Measurements from ENCODE around the gene SMIM3.
"Not testable (repeated sequence)": the region's sequence is repeated elsewhere in the genome, so short reads cannot be mapped to it uniquely, and the experiment has no call there.

The SMIM3 gene, protein sequence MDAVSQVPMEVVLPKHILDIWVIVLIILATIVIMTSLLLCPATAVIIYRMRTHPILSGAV

DNA sequence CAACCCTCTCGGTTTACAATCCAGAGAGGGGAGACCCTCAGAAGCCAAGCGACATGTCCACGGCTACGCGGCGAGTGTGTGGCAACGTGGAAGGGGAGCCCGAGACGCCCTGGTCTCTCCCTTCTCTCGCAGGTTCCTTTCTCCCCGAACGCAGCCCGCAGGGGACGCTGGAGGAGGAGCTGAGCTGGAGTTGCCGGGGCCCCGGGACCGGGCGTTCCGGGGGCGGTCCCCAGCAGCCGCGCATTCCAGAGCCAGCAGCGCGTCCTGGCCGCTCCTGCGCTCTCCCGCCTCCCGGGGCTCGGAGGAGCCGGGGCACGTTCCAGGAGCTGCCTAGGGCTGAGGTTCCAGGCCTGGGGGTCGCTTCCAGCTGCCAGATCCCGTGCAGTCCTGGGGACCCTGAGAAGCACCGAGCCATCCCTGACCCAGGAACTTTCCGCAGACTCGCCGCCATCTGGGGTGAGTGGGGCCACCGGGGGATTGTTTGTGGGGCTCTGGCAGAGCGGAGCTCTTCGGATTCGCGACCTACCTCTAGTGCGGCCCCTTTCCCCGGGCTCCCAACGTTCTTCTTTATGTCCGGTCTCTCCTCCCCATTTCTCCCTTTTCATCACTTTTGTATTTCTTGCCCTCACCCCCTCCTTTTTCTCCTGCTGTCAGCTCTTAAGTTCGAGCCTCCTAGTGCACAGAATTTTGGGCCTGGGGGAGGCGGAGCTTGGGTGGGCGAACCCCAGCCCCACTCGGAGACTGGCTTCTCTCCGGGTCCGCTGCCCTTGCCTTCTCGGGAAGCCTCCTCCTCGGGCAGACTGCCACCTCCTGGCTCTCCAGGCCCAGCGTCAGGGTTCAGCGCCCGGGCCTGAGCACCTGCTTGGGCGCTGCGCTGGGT, at the start of gene SMIM3:
Gene SMIM3 (plus strand): TSS at position 241 of the 880 bp plus-strand sequence. CDS start 16,684 bp downstream, outside the sequence.
- peak; percentile 58 for DNase-seq

DNA sequence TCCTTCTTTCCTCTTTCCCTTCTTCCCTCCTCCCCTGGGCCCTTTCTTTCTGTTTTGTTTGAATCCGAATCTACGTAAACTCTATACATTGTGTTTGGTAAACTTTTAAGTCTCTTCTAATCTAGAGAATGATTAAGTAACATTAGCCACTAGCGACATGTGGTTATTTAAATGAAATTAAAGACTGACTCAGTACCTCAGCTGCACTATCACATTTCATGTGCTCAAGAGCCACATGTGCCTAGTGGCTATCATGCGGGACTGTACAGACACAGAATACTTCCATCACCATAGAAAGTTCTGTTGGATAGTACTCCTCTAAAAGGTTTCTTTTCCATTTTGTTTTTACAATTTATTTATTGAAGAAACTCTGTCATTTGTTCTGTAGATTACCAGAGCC, 48.7 kb upstream of the SMIM3 start:
- no peak for DNase-seq

DNA sequence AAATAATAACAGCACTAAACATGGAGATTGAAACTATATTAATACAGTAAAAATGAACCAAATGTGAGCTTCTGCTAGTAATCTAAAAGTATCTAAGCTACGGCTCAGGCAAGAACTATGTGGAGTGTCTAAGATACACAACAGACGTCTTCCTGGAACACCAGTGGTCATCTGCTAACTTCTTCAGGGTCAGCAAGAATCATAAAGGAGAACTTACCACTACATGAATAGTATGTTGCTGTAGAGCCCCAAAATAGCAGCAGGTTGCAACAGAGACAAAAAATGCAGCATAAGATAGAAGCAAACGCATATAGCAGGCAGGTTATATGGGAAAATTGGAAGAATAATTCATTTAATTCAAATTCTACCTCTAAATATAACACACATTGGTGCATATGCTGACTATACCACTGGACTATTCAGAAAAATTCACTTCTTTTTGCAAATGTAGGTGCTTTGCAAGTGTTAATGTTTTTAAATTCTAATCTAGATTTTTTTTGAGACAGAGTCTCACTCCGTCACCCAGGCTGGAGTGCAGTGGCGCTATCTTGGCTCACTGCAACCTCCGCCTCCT, 46.8 kb upstream of the SMIM3 start:
- DNase-seq: no peak

DNA sequence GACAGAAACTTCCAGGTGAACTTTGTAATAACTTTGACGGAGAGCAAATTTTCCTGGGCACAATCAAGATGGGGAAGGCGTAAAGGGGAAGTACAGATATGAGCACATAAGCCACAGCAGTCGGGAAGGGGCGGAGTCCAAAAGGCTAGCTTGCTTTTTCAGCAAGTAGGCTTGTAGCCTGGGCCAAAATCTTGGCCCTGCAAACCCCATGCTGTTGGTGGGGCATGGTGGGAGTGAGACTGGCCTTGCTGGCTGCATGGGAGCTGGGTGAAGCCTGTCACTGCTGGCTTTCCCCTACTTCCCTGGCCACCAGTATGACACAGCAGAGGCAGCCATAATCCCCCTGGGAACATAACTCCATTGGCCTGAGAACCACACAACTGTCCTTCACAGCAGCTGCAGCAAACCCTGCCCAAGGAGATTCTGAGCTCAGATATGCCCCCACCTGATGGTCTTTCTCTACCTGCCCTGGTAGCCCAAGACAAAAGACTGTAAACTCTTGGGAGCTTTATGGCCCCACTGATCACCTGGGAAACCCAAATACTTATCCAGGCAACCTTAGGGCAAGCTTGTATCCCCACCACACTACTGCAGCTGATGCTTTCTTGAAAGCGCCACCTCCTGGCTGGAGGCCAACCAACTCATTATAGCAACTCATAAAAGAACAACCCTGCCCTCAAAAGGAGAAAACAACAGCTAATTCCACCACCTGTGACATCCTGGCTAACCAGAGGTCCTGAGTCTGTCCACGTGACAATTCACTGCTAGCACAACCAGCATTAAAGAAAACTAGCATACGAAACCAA, 43.8 kb upstream of the SMIM3 start:
- peak; percentile 26 for DNase-seq

DNA sequence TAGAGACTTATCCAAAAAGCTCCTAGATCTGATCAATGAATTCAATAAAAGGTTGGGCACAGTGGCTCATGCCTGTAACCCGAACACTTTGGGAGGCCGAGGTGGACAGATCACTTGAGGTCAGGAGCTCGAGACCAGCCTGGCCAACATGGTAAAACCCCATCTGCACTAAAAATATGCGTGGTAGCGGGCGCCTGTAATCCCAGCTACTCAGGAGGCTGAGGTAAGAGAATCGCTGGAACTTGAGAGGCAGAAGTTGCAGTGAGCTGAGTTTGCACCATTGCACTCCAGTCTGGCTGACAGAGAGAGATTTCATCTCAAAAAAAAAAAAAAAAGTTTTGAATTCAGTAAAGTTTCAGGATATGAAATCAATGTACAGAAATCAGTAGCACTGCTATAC, 39.7 kb upstream of the SMIM3 start:
- no peak for DNase-seq

DNA sequence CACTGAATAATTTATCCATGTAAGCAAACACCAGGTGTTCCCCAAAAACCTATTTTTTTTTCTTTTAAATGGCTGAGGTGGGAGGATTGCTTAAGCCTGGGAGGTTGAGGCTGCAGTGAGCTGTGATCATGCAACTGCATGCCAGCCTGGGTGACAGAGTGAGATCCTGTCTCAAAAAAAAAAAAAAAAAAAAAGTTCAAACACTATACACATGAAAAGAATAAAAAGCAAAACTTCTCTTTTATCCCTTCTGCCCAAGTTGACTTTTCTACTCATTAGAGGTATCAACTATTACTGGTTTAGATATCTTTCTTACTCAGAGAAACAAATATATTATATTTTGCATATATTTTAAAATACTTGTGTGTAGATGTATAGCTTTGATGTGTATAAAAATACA, 37.6 kb upstream of the SMIM3 start:
- no peak for DNase-seq

DNA sequence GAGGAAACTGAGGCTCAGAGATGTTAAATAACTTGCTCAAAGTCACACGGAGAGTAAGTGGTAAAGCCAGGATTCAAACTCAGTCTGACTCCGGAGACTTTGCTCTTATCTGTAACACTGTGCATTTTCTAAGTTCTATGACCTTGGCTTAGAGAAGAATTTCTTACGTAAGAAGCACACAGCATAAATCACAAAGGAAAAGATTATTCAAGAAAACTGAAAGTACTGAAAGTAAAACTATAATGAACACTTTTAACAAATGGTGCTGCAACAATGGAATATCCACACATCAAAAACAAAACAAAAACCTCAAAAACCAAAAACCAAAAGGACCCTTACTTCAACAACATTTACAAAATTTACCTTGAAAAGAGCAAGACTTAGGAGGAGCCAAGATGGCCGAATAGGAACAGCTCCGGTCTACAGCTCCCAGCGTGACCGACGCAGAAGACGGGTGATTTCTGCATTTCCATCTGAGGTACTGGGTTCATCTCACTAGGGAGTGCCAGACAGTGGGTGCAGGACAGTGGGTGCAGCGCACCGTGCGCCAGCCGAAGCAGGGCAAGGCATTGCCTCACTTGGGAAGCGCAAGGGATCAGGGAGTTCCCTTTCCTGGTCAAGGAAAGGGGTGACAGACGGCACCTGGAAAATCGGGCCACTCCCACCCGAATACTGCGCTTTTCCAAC, 36.0 kb upstream of the SMIM3 start:
- DNase-seq: not testable (repeated sequence)

DNA sequence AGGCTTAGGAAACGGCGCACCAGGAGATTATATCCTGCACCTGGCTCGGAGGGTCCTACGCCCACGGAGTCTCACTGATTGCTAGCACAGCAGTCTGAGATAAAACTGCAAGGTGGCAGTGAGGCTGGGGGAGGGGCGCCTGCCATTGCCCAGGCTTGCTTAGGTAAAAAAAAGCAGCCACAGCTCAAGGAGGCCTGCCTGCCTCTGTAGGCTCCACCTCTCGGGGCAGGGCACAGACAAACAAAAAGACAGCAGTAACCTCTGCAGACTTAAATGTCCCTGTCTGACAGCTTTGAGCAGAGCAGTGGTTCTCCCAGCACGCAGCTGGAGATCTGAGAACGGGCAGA, 35.4 kb upstream of the SMIM3 start:
- not testable (repeated sequence) for DNase-seq

DNA sequence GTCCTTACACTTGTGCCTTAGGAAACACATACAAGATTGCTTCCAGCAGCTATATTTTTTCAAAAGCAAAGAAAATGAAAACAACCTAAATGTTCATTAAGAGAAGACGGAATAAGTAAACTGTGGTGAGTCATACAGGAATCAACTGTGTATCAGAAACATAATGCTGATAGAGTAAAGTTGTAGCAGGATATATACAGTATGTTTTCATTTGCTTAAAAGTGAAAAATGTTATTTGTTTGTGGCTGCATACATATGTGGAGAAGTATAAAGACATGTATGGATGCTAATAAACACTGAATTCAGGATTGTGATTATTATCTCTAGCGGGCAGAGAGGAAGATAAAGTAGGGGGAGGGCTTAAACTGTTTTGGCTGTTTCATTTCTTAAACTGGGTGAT, 28.1 kb upstream of the SMIM3 start:
- no peak for DNase-seq

DNA sequence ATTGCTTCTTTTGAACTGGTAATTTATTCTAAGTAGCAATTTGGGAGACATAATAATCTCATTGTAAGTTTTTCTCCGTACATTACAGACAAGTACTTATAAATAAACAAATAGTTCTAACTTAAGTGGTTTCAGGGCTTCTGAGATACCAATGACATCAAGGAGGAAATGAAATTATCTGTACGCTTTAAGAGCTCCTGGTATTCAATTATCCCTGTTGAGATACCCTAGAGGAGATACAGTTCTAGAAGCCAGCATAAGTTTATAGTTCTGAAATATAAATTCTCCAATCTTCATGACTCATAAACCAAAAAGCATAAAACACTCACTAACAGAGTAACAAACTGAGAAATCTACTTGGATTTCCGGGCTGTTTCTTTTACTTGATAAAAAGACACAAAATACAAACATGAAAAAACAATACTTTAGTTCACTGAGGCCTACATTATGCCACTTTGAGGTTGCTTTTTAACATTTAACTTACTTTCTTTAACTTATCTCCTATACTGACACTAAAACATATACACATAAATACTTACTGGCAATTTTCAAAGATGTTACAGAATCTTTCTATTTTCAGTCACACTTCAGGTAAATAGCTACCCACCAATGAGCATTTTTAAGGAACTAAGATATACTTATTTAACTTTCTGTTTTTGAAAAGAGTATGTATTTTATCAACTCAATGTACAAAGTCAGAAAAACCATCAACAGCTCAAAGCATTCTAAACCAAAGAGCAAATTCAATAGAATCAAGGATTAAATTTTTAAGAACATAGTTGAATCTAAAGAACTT, 27.3 kb upstream of the SMIM3 start:
- DNase-seq: no peak

DNA sequence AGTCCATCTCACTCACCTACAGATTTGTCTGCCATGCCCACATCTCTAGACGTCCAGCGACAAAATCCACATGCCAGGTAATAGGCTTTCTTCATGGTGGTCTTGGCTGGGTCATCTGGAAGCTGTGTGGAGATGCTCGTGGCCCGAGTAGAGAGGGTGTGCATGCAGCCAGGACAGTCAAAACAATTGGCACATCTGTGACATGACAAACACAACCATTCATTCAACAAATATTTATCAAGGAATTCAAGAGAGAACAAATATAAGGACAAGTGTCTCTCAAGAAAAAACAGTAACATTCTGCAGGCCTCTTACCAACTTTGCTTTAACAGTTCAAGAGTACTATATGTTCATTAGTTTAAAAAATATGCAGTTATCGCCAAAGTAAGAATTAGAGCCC, 25.1 kb upstream of the SMIM3 start:
- no peak for DNase-seq

DNA sequence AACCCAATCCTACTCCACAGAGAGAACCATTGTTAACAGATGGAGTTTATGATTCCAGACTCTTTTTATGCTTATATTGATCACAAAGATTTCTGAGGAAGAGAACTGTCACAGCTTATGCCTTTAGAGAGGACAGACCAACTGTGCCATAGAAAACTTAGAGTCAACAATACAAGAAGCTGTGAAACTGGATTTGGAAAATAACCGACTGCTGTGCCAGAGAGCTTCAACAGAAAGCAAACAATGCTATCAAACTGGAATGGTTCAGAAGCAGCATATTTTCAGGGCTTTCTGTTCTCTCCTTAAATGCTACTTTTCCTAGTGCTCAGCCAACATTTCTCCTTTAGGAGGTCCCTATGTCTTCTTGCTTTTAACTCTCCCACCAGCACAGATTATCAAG, 24.7 kb upstream of the SMIM3 start:
- DNase-seq: no peak

DNA sequence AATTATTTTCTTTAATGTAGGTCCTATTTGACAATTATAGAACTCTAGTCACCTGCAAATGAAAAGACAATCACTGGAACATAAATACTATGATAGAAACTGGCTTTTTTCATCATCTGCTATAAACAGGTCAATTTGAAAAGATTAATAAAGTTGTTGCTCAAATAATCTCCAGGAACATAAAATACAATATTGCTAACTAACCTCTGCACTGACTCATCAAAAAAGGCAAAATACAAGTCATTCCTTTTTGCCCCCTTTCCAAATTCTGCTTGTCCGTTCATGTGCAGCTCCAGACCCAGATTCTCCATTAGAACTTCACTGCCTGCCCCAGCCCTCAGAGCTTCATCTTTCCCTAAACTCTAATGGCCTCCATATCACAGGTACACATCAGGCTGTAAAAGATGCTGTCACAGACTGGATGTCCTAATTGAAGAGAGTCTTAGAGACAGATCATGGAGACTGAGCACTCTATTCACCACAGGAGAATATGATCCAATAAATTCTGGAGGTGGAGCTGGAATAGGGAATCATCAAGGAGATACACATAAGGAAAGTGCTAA, 21.4 kb upstream of the SMIM3 start:
- DNase-seq: no peak

DNA sequence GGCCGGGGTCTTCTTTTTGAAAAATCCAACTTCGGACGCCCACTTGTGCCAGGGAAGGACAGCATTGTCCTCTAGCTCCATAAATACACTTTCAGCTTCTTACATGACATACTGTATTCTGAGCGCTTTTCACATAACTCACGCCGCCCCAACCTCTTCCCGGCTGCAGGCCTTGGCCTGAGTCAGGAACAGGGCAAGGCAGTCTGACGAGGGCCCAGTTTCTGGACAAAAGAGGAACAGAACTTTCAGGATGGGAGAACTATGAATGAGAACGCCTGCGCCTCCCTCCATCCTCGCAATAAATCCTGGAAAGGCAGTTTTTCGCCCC, 20.4 kb upstream of the SMIM3 start:
- no peak for DNase-seq

DNA sequence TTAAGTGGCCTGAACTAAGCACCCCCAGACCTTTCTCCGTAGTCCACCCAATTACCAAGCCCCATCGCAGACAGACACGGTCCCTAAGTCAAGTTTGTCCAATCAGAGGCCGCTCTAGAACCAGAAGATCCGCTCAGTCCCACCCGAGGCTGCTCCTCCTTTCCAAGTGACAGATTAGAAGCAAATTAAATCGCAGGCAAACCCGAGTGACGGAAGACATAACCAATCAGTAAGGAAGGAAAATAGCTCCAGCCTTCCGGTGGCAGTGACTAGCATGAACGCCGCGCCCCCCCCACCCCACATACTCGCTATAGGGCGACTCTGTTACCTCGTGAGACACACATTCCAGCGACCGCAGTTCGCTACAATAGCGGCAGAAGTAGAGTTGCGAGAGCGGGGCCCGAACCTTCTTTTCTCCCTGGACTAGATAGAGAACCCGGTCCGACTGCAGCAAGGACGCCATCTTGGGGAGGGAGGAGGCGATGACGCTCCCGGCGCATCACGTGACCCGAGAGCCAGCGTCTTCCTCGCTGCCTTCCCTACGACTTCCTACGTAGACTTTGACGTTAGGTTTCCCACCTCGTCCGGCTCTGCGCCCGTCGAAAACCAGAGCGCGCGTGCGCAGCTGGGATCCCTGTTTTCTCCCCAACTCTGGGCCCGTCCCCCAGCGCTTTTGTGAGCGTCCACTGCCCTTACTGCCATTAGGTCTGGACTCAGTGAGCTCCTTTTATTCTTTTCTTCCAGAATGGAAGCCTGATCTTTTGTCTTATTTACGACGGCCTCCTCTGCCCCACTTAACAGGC, 19.8 kb upstream of the SMIM3 start, which contains the start of gene DCTN4:
Gene DCTN4 (minus strand): TSS at position 487 of the 803 bp plus-strand sequence. CDS start 24 bp downstream, at position 463.
- DNase-seq: peak; percentile 92

DNA sequence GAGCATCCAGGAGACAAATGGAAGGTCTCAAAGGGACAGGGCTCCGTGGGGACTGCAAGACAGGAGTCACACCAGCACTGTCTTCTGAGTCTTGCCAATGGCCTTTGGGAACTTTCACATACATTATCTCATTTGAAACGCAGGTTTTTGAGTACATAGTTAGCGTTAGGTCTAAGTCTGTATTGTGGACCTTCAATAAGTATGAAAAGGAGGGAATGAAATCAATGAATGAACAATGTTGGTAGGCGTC, 19.3 kb upstream of the SMIM3 start:
- no peak for DNase-seq

DNA sequence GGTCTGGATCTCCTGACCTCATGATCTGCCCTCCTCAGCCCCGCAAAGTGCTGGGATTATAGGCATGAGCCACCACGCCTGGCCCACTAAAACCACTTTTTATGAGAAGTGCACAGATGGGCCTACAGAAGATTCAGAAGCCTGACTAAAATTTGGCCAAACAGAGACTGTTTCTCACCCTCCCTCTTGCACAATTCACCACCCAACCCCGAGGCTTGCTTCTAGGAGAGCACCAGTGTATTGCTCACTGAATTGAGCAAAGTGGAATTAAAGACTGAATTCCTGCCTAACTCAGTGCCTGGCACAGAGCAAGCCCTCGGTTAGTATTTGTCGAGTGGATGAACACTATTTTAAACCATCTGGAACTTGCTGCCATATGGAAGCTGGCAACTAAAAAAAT, 16.3 kb upstream of the SMIM3 start:
- no peak for DNase-seq

DNA sequence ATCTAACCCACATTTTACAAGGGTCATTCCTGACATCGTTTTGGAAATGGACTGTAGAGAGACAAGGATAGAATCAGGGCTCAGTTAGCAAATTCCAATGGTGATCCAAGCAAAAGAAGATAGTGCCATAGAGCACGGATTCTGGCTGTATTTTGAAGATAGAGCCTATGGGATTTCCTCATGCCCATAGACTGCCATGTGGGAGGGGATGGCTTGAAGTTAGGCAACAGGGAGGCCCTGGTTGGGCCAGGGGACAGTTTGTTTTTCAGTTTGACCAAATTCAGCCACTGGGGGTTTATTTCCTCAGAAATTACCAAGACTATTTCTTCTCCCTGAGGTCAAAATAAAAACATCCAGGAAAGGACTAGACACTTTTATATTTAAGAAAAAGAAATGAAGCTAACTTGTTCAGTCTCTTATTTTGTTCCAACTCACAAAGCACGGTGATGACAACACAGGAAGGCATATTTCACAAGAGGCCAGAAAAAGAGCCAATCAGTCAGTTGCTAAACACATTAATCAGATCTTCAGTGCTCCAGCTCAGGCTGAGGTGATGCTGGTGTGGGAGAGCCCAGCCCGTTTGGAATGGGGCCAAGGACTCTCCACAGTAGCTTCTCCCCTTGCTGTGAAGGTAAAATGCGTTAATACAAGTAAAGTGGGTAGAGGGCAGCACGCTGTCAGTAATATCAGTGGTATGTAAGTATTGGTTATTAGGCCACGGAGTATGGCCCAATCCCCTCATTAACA, 15.4 kb upstream of the SMIM3 start:
- DNase-seq: no peak

DNA sequence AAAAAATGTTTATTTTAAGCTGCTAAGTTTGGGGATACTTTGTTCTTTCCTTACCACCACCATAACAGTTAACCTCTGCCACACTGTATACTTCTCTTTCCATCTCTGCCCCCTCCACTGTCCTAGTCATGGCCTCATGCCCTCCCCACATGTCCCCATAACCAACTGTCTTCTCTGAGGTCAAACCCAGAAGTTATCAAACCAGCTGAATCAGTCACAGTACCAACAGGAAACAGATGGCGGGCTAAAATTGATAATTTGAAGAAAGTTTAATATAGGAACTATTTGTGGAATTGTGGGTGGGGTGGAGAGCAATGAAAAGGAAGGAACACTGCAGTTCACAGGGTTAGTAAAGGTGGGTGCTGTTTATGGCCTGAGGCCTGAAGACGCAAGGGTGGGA, 14.0 kb upstream of the SMIM3 start:
- no peak for DNase-seq

DNA sequence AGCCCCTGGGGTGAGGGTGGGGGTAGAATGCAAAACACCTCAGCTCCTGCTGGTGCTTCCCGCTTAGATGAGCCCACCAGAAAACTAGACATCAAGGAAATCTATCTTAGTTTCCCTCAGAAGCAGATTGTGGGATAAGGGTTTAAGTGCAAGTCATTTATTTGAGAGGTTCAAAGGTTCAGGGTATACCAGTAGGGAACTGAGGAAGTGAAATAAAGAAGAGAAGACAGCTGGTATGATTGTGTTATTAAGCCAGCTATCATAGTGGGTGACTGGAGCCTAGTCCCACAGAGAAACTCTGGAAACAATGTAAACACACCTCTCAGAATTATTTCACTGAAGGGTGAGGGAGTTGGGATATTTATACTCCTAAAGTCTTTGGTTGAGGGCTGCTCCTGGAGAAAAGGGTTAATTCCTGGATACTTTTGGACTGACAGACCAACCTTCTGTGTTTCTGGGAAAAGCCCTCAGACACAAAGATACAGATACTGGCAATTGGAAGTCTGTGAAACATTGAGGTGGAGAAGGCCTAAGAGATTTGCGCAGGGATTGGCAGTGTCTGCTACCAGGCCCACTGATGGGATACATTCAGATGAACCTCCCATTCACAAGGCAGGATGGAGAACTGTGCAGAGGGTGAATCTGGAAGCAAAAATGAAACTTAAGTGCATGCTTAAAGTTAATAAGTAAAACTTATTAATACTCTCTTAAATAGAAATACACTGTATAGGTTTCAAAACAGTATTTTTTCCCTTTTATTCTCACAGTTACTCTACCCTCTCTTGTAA, 13.4 kb upstream of the SMIM3 start:
- DNase-seq: no peak
